HG03097 (cell line): ENCODE results near the gene KIF9.
"Not testable (repeated sequence)": the region's sequence is repeated elsewhere in the genome, so short reads cannot be mapped to it uniquely, and the experiment has no call there.

Source experiments
- ATAC-seq: cut with Tn5 transposase; IDR thresholded peaks from one replicate; pipeline ENCODE4 v1.9.1; 2021; ENCODE audit not compliant: unreplicated experiment, low FRiP score

The KIF9 gene

GRCh38 chr3:47259114-47259513, 23.5 kb downstream of the KIF9 start:
- no peak for ATAC-seq

- ATAC-seq = not testable (repeated sequence)
Observed at GRCh38 chr3:47256331-47256730, 26.3 kb downstream of the KIF9 start.

- no peak for ATAC-seq
Observed at GRCh38 chr3:47251689-47252088, 30.9 kb downstream of the KIF9 start.

GRCh38 chr3:47251085-47251484, 31.5 kb downstream of the KIF9 start:
- not testable (repeated sequence) for ATAC-seq

- ATAC-seq = no peak
Observed at GRCh38 chr3:47250309-47251060, 32.1 kb downstream of the KIF9 start.

- no peak for ATAC-seq
Observed at GRCh38 chr3:47247131-47248064, 35.2 kb downstream of the KIF9 start.

GRCh38 chr3:47245271-47245670, 37.3 kb downstream of the KIF9 start:
- ATAC-seq = no peak

GRCh38 chr3:47244531-47245100, 38.0 kb downstream of the KIF9 start:
- ATAC-seq = no peak

- no peak for ATAC-seq
Observed at GRCh38 chr3:47243419-47244147, 39.0 kb downstream of the KIF9 start.

- no peak for ATAC-seq
Observed at GRCh38 chr3:47239929-47240328, 42.7 kb downstream of the KIF9 start.

- no peak for ATAC-seq
Observed at GRCh38 chr3:47238017-47238416, 44.6 kb downstream of the KIF9 start.

GRCh38 chr3:47228088-47228487, 54.5 kb downstream of the KIF9 start:
- ATAC-seq = no peak

- ATAC-seq = no peak
Observed at GRCh38 chr3:47227678-47228077, 54.9 kb downstream of the KIF9 start.

- ATAC-seq = no peak
Observed at GRCh38 chr3:47225310-47225906, 57.2 kb downstream of the KIF9 start.

GRCh38 chr3:47223755-47224154, 58.8 kb downstream of the KIF9 start:
- no peak for ATAC-seq

GRCh38 chr3:47221798-47222197, 60.8 kb downstream of the KIF9 start:
- no peak for ATAC-seq

- no peak for ATAC-seq
Observed at GRCh38 chr3:47210863-47211405, 71.7 kb downstream of the KIF9 start.

- ATAC-seq = not testable (repeated sequence)
Observed at GRCh38 chr3:47206022-47206421, 76.6 kb downstream of the KIF9 start.

GRCh38 chr3:47204875-47205274, 77.7 kb downstream of the KIF9 start:
- ATAC-seq = no peak

- ATAC-seq = no peak
Observed at GRCh38 chr3:47202542-47202941, 80.1 kb downstream of the KIF9 start.
